ENCODE results near the gene CCDC91. TPM values are rescaled to one million over a fixed set of nuclear protein-coding genes. Genes with fewer than 3 reads are reported as not detected.

CCDC91 gene
- total RNA-seq, 1 experiment from 2014 or later: 26.9 TPM

DNA sequence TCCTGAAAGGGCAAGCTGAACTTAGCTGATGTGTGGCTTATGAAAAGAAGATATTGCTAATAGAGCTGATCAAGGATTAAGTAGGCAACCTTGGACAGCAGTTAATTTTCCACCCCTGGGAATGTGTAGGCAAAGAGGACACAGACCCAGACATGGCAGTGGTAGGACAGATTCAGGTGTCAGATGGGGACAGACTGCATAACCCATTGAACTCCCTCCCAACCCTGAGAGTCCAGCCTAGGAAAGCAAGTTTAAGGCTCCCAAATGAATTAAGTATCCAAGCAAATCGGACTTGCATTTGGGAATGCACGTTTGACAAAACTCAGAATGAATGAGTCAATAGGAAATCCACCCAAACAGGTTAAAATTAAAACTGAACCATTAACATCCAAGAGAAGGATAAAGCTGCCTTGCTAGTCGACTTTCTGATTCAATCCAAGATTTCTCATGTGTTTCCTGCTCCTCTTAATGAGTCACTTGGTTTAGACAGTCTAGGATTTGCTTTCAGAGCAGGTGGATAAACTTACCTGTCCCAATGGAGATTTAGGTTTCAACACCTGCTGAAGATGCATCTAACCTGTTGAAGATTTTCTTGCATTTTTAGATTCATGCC is 385.4 kb downstream of the CCDC91 start:
- Histone ChIP-seq H3K4me3 (ENCODE audit: low read depth in 2 of 2, low read length in 2 of 2) (no peak overlapping the region), H3K36me3 (ENCODE audit: control insufficient read depth, insufficient read depth, low read length) (no peaks in the 10 kb centered on the region), H3K27me3 (ENCODE audit: control insufficient read depth, insufficient read depth, low read length) (no peaks in the 10 kb centered on the region), H3K4me1 (ENCODE audit: control insufficient read depth, insufficient read depth, low read length) (no peaks in the 10 kb centered on the region), H3K9me3 (ENCODE audit: control insufficient read depth, insufficient read depth, low read depth, low read length) (no peaks in the 10 kb centered on the region), H3K27ac (ENCODE audit: low read length) (no peak overlapping the region)
- in situ Hi-C loops (cut with HindIII; ENCODE audit: low pct_unique_long_range_greater_than_20kb, low sequenced_read_pairs): no loop called here
- ATAC-seq: no peak
- intact Hi-C loops (cut with micrococcal nuclease; ENCODE audit: unreplicated experiment): no loop called here
- DNase-seq (ENCODE audit: low read depth, low spot score): no peak
- ChIA-PET POLR2A (no interaction called here), CTCF (no interaction called here)
- no TSS peak for BruUV-seq (replicated peaks)
- TF ChIP-seq TCF7L2 (IDR thresholded peaks at IDR 0.05; ENCODE audit: low read depth, low read length): no peak
- TF ChIP-seq, protein P1, sequence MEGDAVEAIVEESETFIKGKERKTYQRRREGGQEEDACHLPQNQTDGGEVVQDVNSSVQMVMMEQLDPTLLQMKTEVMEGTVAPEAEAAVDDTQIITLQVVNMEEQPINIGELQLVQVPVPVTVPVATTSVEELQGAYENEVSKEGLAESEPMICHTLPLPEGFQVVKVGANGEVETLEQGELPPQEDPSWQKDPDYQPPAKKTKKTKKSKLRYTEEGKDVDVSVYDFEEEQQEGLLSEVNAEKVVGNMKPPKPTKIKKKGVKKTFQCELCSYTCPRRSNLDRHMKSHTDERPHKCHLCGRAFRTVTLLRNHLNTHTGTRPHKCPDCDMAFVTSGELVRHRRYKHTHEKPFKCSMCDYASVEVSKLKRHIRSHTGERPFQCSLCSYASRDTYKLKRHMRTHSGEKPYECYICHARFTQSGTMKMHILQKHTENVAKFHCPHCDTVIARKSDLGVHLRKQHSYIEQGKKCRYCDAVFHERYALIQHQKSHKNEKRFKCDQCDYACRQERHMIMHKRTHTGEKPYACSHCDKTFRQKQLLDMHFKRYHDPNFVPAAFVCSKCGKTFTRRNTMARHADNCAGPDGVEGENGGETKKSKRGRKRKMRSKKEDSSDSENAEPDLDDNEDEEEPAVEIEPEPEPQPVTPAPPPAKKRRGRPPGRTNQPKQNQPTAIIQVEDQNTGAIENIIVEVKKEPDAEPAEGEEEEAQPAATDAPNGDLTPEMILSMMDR (IDR thresholded peaks at IDR 0.05): no peak
- TF ChIP-seq POLR2AphosphoS5 (IDR thresholded peaks at IDR 0.05; ENCODE audit: low read depth, low read length): no peak
- TF ChIP-seq, protein P2, sequence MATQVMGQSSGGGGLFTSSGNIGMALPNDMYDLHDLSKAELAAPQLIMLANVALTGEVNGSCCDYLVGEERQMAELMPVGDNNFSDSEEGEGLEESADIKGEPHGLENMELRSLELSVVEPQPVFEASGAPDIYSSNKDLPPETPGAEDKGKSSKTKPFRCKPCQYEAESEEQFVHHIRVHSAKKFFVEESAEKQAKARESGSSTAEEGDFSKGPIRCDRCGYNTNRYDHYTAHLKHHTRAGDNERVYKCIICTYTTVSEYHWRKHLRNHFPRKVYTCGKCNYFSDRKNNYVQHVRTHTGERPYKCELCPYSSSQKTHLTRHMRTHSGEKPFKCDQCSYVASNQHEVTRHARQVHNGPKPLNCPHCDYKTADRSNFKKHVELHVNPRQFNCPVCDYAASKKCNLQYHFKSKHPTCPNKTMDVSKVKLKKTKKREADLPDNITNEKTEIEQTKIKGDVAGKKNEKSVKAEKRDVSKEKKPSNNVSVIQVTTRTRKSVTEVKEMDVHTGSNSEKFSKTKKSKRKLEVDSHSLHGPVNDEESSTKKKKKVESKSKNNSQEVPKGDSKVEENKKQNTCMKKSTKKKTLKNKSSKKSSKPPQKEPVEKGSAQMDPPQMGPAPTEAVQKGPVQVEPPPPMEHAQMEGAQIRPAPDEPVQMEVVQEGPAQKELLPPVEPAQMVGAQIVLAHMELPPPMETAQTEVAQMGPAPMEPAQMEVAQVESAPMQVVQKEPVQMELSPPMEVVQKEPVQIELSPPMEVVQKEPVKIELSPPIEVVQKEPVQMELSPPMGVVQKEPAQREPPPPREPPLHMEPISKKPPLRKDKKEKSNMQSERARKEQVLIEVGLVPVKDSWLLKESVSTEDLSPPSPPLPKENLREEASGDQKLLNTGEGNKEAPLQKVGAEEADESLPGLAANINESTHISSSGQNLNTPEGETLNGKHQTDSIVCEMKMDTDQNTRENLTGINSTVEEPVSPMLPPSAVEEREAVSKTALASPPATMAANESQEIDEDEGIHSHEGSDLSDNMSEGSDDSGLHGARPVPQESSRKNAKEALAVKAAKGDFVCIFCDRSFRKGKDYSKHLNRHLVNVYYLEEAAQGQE (IDR thresholded peaks at IDR 0.05; ENCODE audit: insufficient read depth in 1 of 2, low read depth in 2 of 2, low read length in 1 of 2): no peak
- TF ChIP-seq SIN3A (IDR thresholded peaks at IDR 0.05; ENCODE audit: borderline replicate concordance, insufficient read depth, low read depth, low read length): no peak

DNA sequence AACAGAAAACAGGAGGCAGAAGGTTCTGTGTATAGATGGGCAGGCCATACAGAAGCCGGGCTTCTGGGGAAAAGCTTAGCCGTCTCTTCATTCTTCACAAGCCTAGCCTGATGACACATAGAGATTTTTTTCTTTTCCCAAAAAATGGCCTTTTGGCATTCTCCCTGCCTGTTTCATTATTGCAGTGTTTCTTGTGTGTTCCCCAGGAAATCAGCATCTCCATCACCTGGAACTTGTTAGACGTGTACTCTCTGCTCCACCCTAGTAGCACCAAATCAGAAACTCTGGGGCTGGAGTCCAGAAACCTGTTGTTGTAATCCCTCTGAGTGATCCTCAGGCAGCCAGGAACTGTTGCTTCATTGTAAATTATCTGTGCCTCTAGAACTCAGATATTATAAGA is 388.1 kb downstream of the CCDC91 start:
- Histone ChIP-seq H3K27me3 (ENCODE audit: control insufficient read depth, insufficient read depth, low read length) (no peaks in the 10 kb centered on the region), H3K4me3 (ENCODE audit: low read depth in 2 of 2, low read length in 2 of 2) (no peak overlapping the region), H3K4me1 (ENCODE audit: control insufficient read depth, insufficient read depth, low read length) (no peaks in the 10 kb centered on the region), H3K27ac (ENCODE audit: low read length) (no peak overlapping the region), H3K9me3 (ENCODE audit: control insufficient read depth, insufficient read depth, low read depth, low read length) (no peaks in the 10 kb centered on the region), H3K36me3 (ENCODE audit: control insufficient read depth, insufficient read depth, low read length) (no peaks in the 10 kb centered on the region)
- ChIA-PET CTCF (no interaction called here), POLR2A (no interaction called here)
- ATAC-seq: no peak
- no TSS peak for BruUV-seq (replicated peaks)
- intact Hi-C loops (cut with micrococcal nuclease; ENCODE audit: unreplicated experiment): no loop called here
- TF ChIP-seq TCF7L2 (IDR thresholded peaks at IDR 0.05; ENCODE audit: low read depth, low read length) (no peak), POLR2AphosphoS5 (IDR thresholded peaks at IDR 0.05; ENCODE audit: low read depth, low read length) (no peak), SIN3A (IDR thresholded peaks at IDR 0.05; ENCODE audit: borderline replicate concordance, insufficient read depth, low read depth, low read length) (no peak)
- TF ChIP-seq, protein P1 (IDR thresholded peaks at IDR 0.05): no peak
- TF ChIP-seq, protein P2 (IDR thresholded peaks at IDR 0.05; ENCODE audit: insufficient read depth in 1 of 2, low read depth in 2 of 2, low read length in 1 of 2): no peak
- no peak for DNase-seq (ENCODE audit: low read depth, low spot score)
- in situ Hi-C loops (cut with HindIII; ENCODE audit: low pct_unique_long_range_greater_than_20kb, low sequenced_read_pairs): no loop called here
